GM19351 (cell line): ENCODE data around the gene SLC66A1.

Experiments
- ATAC-seq: cut with Tn5 transposase; IDR thresholded peaks from one replicate; pipeline ENCODE4 v1.9.1; 2021; ENCODE audit warnings: mild to moderate bottlenecking, moderate library complexity; ENCODE audit not compliant: unreplicated experiment

The SLC66A1 gene

GRCh38 chr1:19324665-19324990, 12.5 kb downstream of the SLC66A1 start:
- no peak for ATAC-seq

- ATAC-seq: no peak
These were observed 13.3 kb downstream of the SLC66A1 start for GRCh38 chr1:19325368-19325957.

- ATAC-seq: no peak
These were observed 14.0 kb downstream of the SLC66A1 start for GRCh38 chr1:19325958-19326747.

GRCh38 chr1:19326748-19327065, 14.6 kb downstream of the SLC66A1 start:
- ATAC-seq: no peak

GRCh38 chr1:19327301-19327700, 15.2 kb downstream of the SLC66A1 start:
- ATAC-seq: no peak

- ATAC-seq: no peak
These were observed 15.6 kb downstream of the SLC66A1 start for GRCh38 chr1:19327736-19328135.

GRCh38 chr1:19328486-19328885, 16.4 kb downstream of the SLC66A1 start:
- ATAC-seq: no peak

GRCh38 chr1:19329188-19329587, 17.1 kb downstream of the SLC66A1 start:
- ATAC-seq: no peak

- ATAC-seq: no peak
These were observed 17.5 kb downstream of the SLC66A1 start for GRCh38 chr1:19329611-19330010.

- ATAC-seq: no peak
These were observed 18.5 kb downstream of the SLC66A1 start for GRCh38 chr1:19330449-19331135.

- ATAC-seq: no peak
These were observed 19.2 kb downstream of the SLC66A1 start for GRCh38 chr1:19331262-19331878.

- no peak for ATAC-seq
These were observed 20.7 kb downstream of the SLC66A1 start for GRCh38 chr1:19332832-19333231.

- no peak for ATAC-seq
These were observed 21.6 kb downstream of the SLC66A1 start for GRCh38 chr1:19333587-19334354.

- no peak for ATAC-seq
These were observed 24.4 kb downstream of the SLC66A1 start for GRCh38 chr1:19336543-19336942.

- no peak for ATAC-seq
These were observed 25.2 kb downstream of the SLC66A1 start for GRCh38 chr1:19337289-19337688.

GRCh38 chr1:19338323-19338762, 26.2 kb downstream of the SLC66A1 start:
- ATAC-seq: no peak

GRCh38 chr1:19339214-19339861, 27.2 kb downstream of the SLC66A1 start:
- ATAC-seq: no peak

GRCh38 chr1:19340387-19340937, 28.3 kb downstream of the SLC66A1 start:
- no peak for ATAC-seq

GRCh38 chr1:19341201-19342061, 29.3 kb downstream of the SLC66A1 start:
- no peak for ATAC-seq
